ENCODE data around the gene SRXN1. TPM values are rescaled to one million over a fixed set of nuclear protein-coding genes. Genes with fewer than 3 reads are reported as not detected.

Gene SRXN1
- total RNA-seq, 1 donor from 2014 or later = 13.3 TPM

DNA sequence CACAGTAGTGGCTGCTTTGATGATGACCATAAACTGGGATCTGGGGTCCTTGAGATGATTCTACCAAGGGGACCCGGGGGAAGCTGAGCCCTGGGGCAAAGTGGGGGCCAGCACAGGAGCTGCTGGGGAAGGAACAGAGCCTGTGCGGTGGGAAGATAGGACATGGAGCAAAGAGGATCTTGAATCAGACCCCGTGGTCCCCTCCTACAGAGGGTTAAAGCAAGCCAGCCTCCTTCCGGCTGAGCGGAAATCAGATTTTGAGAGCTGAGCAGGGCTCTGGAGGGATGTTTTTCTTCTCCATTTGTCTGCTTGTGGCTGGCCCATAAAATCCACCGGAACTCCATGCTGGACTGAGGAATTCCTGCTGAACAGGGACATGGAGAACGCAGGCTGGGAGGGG, 32.8 kb downstream of the SRXN1 start:
- Mint-ChIP-seq H3K9me3 (peaks cover 11% of the 10 kb centered on the region), H3K27ac (peak overlapping the region; percentile 80), H3K4me1 (peaks cover 16% of the 10 kb centered on the region), H3K36me3 (peaks cover 2% of the 10 kb centered on the region), H3K4me3 (no peak overlapping the region), H3K27me3 (ENCODE audit: low read depth) (peaks cover 7% of the 10 kb centered on the region)
- DNase-seq (ENCODE audit: low spot score in 2 of 2, unreplicated experiment in 2 of 2) = no peak
- no peak for TF ChIP-seq CTCF (IDR thresholded peaks at IDR 0.05; ENCODE audit: unreplicated experiment)

DNA sequence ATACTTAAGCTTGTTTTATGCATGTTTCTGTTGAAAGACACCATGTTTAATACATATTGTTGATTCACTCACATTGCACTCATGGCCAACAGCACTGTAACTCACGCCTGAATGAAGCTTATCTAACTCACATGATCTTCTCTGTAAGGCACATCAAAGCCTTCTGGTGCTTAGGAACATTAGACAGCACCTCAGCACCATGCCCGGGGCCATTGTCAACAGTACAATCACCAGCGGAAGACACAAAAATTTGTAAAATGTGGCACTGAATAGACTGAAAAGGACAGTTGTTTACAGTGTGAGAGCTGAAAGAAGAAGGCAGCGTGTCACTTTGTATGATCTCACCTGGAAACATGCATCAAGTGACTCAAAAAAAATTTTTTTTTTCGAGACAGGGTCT, 34.0 kb downstream of the SRXN1 start:
- peaks cover 11% of the 10 kb centered on the region for H3K9me3 Mint-ChIP-seq
- H3K4me3 Mint-ChIP-seq = no peak overlapping the region
- H3K36me3 Mint-ChIP-seq = peaks cover 2% of the 10 kb centered on the region
- H3K27ac Mint-ChIP-seq = no peak overlapping the region
- peaks cover 16% of the 10 kb centered on the region for H3K4me1 Mint-ChIP-seq
- no peak for DNase-seq (ENCODE audit: low spot score in 2 of 2, unreplicated experiment in 2 of 2)
- H3K27me3 Mint-ChIP-seq (ENCODE audit: low read depth) = peaks cover 3% of the 10 kb centered on the region
- no peak for TF ChIP-seq CTCF (IDR thresholded peaks at IDR 0.05; ENCODE audit: unreplicated experiment)

DNA sequence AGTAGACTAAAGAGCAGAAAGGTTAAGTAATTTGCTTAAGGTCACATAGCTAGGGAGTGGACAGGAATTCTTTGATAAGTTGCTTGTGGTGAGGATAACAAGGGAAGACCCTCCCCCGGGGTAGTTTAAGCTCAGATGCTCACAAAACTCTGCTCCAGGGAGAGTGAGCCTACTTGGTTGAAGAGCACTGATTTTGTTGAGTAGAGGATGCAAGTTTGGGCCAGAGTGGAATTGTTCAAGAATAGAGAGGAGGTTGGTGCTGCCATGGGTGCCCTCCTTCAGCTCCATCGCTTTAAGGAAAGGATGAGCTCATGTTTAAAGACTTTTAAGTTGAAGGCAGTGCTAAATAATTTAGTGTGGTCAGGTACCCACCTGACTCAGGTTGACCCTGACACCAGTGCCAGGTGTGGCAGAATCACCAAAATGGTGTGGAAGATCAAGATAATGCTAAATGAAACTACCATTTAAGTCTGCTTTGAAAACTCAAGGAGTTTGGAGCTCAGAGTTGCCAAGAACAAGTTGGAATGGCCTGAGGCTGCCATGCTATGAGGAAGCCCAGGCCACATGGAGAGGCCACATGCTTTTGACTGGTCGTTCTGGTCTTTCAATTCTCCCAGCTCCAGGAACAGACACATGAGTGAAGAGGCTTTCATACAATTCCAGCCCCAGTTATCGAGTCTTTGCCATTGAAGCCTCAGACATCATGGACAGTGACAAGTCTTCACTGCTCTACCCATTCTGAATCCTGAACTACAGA, 34.9 kb downstream of the SRXN1 start:
- no peak overlapping the region for H3K27ac Mint-ChIP-seq
- no peak overlapping the region for H3K4me3 Mint-ChIP-seq
- H3K9me3 Mint-ChIP-seq = peaks cover 11% of the 10 kb centered on the region
- H3K36me3 Mint-ChIP-seq = peaks cover 2% of the 10 kb centered on the region
- peaks cover 7% of the 10 kb centered on the region for H3K27me3 Mint-ChIP-seq (ENCODE audit: low read depth)
- H3K4me1 Mint-ChIP-seq = peaks cover 16% of the 10 kb centered on the region
- TF ChIP-seq CTCF (IDR thresholded peaks at IDR 0.05; ENCODE audit: unreplicated experiment) = no peak
- no peak for DNase-seq (ENCODE audit: low spot score in 2 of 2, unreplicated experiment in 2 of 2)

GRCh38 chr20:615514-615913, 37.5 kb downstream of the SRXN1 start:
- Mint-ChIP-seq H3K27me3 (ENCODE audit: low read depth) (peaks cover 17% of the 10 kb centered on the region), H3K27ac (no peak overlapping the region), H3K4me1 (peaks cover 29% of the 10 kb centered on the region), H3K4me3 (no peak overlapping the region), H3K36me3 (peaks cover 2% of the 10 kb centered on the region), H3K9me3 (peaks cover 11% of the 10 kb centered on the region)
- DNase-seq (ENCODE audit: low spot score in 2 of 2, unreplicated experiment in 2 of 2) = no peak
- no peak for TF ChIP-seq CTCF (IDR thresholded peaks at IDR 0.05; ENCODE audit: unreplicated experiment)

DNA sequence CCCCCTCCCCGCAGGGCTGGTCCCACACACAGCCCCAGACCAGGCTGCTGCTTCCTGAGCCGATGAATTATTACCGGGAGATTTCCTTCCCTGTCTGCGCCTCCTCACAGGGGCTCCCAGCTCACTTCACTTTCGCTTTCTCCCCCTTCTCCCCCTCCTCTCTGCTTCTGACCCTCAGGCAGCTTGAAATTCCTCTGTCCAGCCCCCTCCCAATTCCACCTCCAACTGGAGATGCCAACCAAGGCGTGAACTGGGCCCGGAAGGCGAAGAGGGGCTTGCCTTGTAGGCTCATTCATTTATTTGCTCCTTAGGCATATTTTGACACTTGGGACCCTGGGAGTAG, 41.2 kb downstream of the SRXN1 start:
- Mint-ChIP-seq H3K27ac (peak overlapping the region; percentile 77), H3K9me3 (no peaks in the 10 kb centered on the region), H3K36me3 (no peaks in the 10 kb centered on the region), H3K4me1 (peaks cover 22% of the 10 kb centered on the region), H3K4me3 (peak overlapping the region; percentile 54), H3K27me3 (ENCODE audit: low read depth) (peaks cover 45% of the 10 kb centered on the region)
- DNase-seq (ENCODE audit: low spot score in 2 of 2, unreplicated experiment in 2 of 2) = peak in 1 of 2 experiments; percentile 55
- no peak for TF ChIP-seq CTCF (IDR thresholded peaks at IDR 0.05; ENCODE audit: unreplicated experiment)

Measured in mesothelial cell of epicardium (in vitro differentiated cells).